Measurements from ENCODE around the gene OR2A5.

GRCh38 chr7:144011458-144012230 lies 37.1 kb upstream of the OR2A5 start:
- no peak for TF ChIP-seq CTCF (IDR thresholded peaks at IDR 0.05; ENCODE audit: low read depth, low read length, poor library complexity, severe bottlenecking)
- no peak for TF ChIP-seq EZH2phosphoT487 (IDR thresholded peaks at IDR 0.05; ENCODE audit: borderline replicate concordance, low read length)
